BLaER1 treated with 17β-estradiol and CSF1 and Interleukin-3, amounts not matched to agents 10 nM and 100 nM (cell line): ENCODE results near the gene KRT6C.
"Not testable (repeated sequence)": the region's sequence is repeated elsewhere in the genome, so short reads cannot be mapped to it uniquely, and the experiment has no call there.

Source experiments
- H3K27ac ChIP-seq, 11 experiments: shearing (Covaris generic); formaldehyde crosslinking; 2 replicates each; pipeline ENCODE4 v1.8.1; 2022
- H3K27me3 ChIP-seq, 11 experiments: shearing (Covaris generic); formaldehyde crosslinking; 2 replicates each; pipeline ENCODE4 v1.8.1; 2022
- H3K36me3 ChIP-seq, 11 experiments: shearing (Covaris generic); formaldehyde crosslinking; 2 replicates each; pipeline ENCODE4 v1.8.1; 2022
- H3K4me1 ChIP-seq, 10 experiments: shearing (Covaris generic); formaldehyde crosslinking; 2 replicates each; pipeline ENCODE4 v1.8.1; 2022
- H3K4me2 ChIP-seq, 11 experiments: shearing (Covaris generic); formaldehyde crosslinking; 2 replicates each; pipeline ENCODE4 v1.8.1; 2022
- H3K4me3 ChIP-seq, 10 experiments: shearing (Covaris generic); formaldehyde crosslinking; 2 replicates each; pipeline ENCODE4 v1.8.1; 2022
- H3K9ac ChIP-seq, 11 experiments: shearing (Covaris generic); formaldehyde crosslinking; 2 replicates each; pipeline ENCODE4 v1.8.1; 2022
- H3K9me3 ChIP-seq, 11 experiments: shearing (Covaris generic); formaldehyde crosslinking; replicated peaks in 1 of 11; 2 replicates each; pipeline ENCODE4 v1.8.1; 2022
- H4K20me1 ChIP-seq, 11 experiments: shearing (Covaris generic); formaldehyde crosslinking; 2 replicates each; pipeline ENCODE4 v1.8.1; 2022
- Cebpa-rat ChIP-seq, 11 experiments: shearing (Covaris generic); IDR thresholded peaks; 2 replicates each; pipeline ENCODE4 v1.8.1; 2022

The KRT6C gene

GRCh38 chr12:52493172-52493571 is 19.6 kb upstream of the KRT6C start, which contains the start of gene KRT6A:
Gene KRT6A (minus strand): TSS chr12:52493257. CDS start chr12:52493188, 69 bp downstream.
- no peak for TF ChIP-seq Cebpa-rat (IDR thresholded peaks at IDR 0.05)
- Histone ChIP-seq H3K4me3 (no peak within 1 kb of the TSS), H4K20me1 (no peaks in the 10 kb centered on the region), H3K36me3 (no peaks in the 10 kb centered on the region), H3K9me3 (no peaks in the 10 kb centered on the region), H3K27ac (no peak within 1 kb of the TSS), H3K4me2 (no peak within 1 kb of the TSS), H3K27me3 (no peaks in the 10 kb centered on the region), H3K4me1 (peaks cover 19 to 23% (median 21%) of the 10 kb centered on the region in 10 experiments), H3K9ac (no peak within 1 kb of the TSS)

GRCh38 chr12:52492405-52492804 is 18.8 kb upstream of the KRT6C start:
- H3K27ac ChIP-seq, H3K4me3 ChIP-seq, H4K20me1 ChIP-seq, H3K4me2 ChIP-seq, H3K9me3 ChIP-seq, H3K9ac ChIP-seq, H3K36me3 ChIP-seq, H3K27me3 ChIP-seq: not testable (repeated sequence)
- peaks cover 19 to 23% (median 21%) of the 10 kb centered on the region in 10 experiments for H3K4me1 ChIP-seq

DNA sequence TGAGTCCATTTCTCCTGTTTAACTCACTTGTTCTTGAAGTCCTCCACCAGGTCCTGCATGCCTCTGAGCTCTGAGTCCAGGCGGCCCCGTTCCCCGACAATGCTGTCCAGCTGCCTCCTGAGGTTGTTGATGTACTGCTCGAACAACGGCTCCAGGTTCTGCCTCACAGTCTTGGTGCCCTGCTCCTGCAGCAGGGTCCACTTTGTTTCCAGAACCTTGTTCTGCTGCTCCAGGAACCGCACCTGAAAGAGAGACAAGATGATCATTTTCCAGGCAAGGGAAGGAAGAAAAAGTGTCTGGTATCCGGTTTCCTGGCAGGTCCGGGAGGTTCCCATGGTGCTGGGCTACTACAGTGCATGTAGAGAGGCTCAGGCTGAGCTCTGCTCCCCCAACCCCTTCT is 17.9 kb upstream of the KRT6C start:
- not testable (repeated sequence) for H3K27ac ChIP-seq, H3K9me3 ChIP-seq, H4K20me1 ChIP-seq, H3K27me3 ChIP-seq, H3K36me3 ChIP-seq, H3K9ac ChIP-seq, H3K4me3 ChIP-seq, H3K4me2 ChIP-seq
- peaks cover 13 to 18% (median 15%) of the 10 kb centered on the region in 10 experiments for H3K4me1 ChIP-seq

GRCh38 chr12:52488736-52489135 is 15.1 kb upstream of the KRT6C start:
- Histone ChIP-seq H3K36me3 (no peaks in the 10 kb centered on the region), H4K20me1 (no peaks in the 10 kb centered on the region), H3K9me3 (peaks cover 0 to 14% (median 8%) of the 10 kb centered on the region in 11 experiments; a peak in 13 of 22 replicates), H3K9ac (no peak overlapping the region), H3K4me1 (no peaks in the 10 kb centered on the region), H3K27me3 (no peaks in the 10 kb centered on the region), H3K4me2 (no peak overlapping the region), H3K27ac (no peak overlapping the region), H3K4me3 (no peak overlapping the region)
- no peak for TF ChIP-seq Cebpa-rat (IDR thresholded peaks at IDR 0.05)

DNA sequence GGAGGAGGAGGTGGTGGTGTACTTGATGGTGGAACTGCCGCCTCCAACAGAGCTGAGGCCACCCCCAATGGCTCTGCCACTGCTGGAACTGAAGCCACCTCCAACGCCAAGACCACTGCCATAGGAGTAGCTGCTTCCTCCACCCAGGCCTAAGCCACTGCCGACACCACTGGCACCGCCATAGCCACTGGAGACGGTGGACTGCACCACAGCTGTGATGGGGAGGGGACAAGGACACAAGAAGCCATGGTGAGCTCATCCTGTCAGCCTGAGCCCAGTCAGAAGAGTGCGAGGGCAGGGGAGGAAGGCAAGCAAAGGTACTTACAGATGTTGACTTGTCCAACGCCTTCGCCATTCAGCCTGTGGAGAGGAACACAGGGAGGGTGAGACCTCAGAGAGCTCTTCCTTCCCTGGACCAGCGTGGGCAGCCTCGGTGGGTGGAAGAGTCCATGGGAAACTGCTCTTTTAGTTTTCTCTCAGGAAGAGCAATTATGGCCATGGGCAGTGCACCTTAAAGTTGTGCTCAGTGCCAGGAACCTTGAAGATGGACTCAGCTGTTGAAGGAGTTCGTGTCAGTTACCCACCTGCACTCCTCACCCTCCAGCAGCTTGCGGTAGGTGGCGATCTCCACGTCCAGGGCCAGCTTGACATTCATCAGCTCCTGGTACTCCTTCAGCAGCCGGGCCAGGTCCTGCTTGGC is 14.3 kb upstream of the KRT6C start:
- H3K4me3 ChIP-seq, H3K36me3 ChIP-seq, H3K9ac ChIP-seq, H3K27me3 ChIP-seq, H4K20me1 ChIP-seq, H3K4me1 ChIP-seq, H3K4me2 ChIP-seq, H3K27ac ChIP-seq: not testable (repeated sequence)
- peaks cover 0 to 14% (median 8%) of the 10 kb centered on the region in 11 experiments; a peak in 13 of 22 replicates for H3K9me3 ChIP-seq

- no peaks in the 10 kb centered on the region for H4K20me1 ChIP-seq
- no peak for TF ChIP-seq Cebpa-rat (IDR thresholded peaks at IDR 0.05)
- H3K4me2 ChIP-seq: no peak overlapping the region
- no peaks in the 10 kb centered on the region for H3K36me3 ChIP-seq
- H3K9me3 ChIP-seq: peaks cover 0 to 14% (median 8%) of the 10 kb centered on the region in 11 experiments; a peak in 13 of 22 replicates
- H3K27ac ChIP-seq: no peak overlapping the region
- H3K4me3 ChIP-seq: no peak overlapping the region
- H3K4me1 ChIP-seq: no peaks in the 10 kb centered on the region
- H3K27me3 ChIP-seq: no peaks in the 10 kb centered on the region
- H3K9ac ChIP-seq: no peak overlapping the region
Observed at GRCh38 chr12:52487211-52487610, 13.6 kb upstream of the KRT6C start.

- H4K20me1 ChIP-seq: no peaks in the 10 kb centered on the region
- H3K4me3 ChIP-seq: no peak overlapping the region
- no peaks in the 10 kb centered on the region for H3K27me3 ChIP-seq
- no peaks in the 10 kb centered on the region for H3K4me1 ChIP-seq
- peaks cover 0 to 14% (median 8%) of the 10 kb centered on the region in 11 experiments; a peak in 13 of 22 replicates for H3K9me3 ChIP-seq
- no peak overlapping the region for H3K27ac ChIP-seq
- H3K9ac ChIP-seq: no peak overlapping the region
- TF ChIP-seq Cebpa-rat (IDR thresholded peaks at IDR 0.05): no peak
- H3K4me2 ChIP-seq: no peak overlapping the region
- no peaks in the 10 kb centered on the region for H3K36me3 ChIP-seq
Observed at GRCh38 chr12:52486166-52487105, 12.8 kb upstream of the KRT6C start.

DNA sequence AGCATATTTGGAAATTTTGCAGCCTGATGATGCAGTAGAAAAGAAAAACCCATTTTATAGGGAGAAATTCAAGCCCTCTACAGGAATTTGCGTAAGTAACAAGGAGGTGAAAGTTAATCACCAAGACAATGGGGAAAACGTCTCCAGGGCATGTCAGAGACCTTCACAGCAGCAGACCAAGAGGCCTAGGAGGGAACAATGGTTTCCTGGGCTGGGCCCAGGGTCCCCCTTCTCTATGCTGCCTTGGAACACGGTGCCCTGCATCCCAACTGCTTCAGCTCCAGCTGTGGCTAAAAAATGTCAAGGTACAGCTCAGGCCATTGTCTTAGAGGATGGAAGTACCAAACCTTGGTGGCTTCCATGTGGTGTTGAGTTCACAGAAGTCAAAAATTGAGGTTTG is 6.5 kb upstream of the KRT6C start:
- H3K27me3 ChIP-seq: no peaks in the 10 kb centered on the region
- H3K9ac ChIP-seq: no peak overlapping the region
- no peaks in the 10 kb centered on the region for H4K20me1 ChIP-seq
- peaks cover 14 to 39% (median 22%) of the 10 kb centered on the region in 11 experiments for H3K9me3 ChIP-seq
- H3K4me1 ChIP-seq: no peaks in the 10 kb centered on the region
- TF ChIP-seq Cebpa-rat (IDR thresholded peaks at IDR 0.05): no peak
- H3K36me3 ChIP-seq: no peaks in the 10 kb centered on the region
- no peak overlapping the region for H3K4me2 ChIP-seq
- no peak overlapping the region for H3K4me3 ChIP-seq
- no peak overlapping the region for H3K27ac ChIP-seq

DNA sequence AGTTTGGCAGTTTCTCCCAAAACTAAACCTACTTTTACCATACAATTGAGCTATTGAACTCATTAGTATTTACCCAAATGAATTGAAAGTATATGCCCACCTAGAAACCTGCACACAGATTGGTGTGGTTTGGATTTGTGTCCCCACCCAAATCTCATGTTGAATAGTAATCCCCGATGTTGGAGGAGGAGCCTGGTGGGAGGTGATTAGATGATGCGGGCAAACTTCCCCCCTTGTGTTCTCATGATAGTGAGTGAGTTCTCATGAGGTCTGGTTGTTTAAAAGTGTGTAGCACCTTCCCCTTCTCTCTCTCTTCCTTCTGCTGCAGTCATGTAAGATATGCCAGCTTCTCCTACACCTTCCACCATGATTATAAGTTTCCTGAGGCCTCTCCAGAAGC is 4.0 kb upstream of the KRT6C start:
- no peak overlapping the region for H3K4me2 ChIP-seq
- no peaks in the 10 kb centered on the region for H3K4me1 ChIP-seq

More for the DNA sequence above, 4.0 kb upstream of the KRT6C start:
- Histone ChIP-seq H3K36me3 (no peaks in the 10 kb centered on the region), H3K4me3 (no peak overlapping the region), H4K20me1 (no peaks in the 10 kb centered on the region), H3K27me3 (no peaks in the 10 kb centered on the region), H3K27ac (no peak overlapping the region), H3K9ac (no peak overlapping the region), H3K9me3 (peaks cover 10 to 30% (median 21%) of the 10 kb centered on the region in 11 experiments; a peak in 18 of 22 replicates)
- TF ChIP-seq Cebpa-rat (IDR thresholded peaks at IDR 0.05): no peak
